HG02970 (cell line): ENCODE data around the gene SMCO1.
"Not testable (repeated sequence)": the region's sequence is repeated elsewhere in the genome, so short reads cannot be mapped to it uniquely, and the experiment has no call there.

Experiments
- ATAC-seq: cut with Tn5 transposase; IDR thresholded peaks from one replicate; pipeline ENCODE4 v1.9.1; 2021; ENCODE audit warnings: mild to moderate bottlenecking, moderate library complexity, moderate number of reproducible peaks; ENCODE audit not compliant: unreplicated experiment, low FRiP score

The SMCO1 gene

DNA sequence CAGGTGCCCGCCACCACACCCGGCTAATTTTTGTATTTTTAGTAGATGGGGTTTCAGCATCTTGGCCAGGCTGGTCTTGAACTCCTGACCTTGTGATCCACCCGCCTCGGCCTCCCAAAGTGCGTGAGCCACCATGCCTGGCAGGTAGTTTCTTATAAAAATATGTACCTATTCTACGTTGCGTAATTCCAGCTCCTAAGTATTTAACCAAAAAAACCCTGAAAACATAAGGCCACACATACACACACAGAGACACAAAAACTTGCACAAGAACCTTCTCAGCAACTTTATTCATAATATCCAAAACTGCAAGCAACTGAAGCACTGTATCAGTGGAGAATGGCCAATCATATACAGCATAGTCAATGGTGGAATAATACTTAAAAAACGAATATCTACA, 16.8 kb downstream of the SMCO1 start:
- ATAC-seq, result no peak

DNA sequence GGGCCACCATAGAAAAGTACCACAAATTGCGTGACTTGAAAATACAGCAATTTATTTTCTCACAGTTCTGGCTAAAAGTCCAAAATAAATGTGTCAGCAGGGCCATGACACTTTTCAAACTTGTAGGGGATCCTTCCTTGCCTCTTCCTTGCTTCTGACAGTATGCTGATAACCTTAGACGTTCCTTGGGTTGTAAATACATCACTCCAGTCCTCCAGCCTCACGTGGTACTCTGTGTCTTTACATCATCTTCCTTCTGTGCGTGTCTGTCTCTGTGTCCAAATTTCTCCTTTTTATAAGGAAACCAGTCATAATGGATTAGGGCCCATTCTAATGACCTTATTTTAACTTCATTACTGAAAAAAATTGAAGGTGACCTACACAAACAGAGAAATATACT, 19.0 kb downstream of the SMCO1 start:
- no peak for ATAC-seq

DNA sequence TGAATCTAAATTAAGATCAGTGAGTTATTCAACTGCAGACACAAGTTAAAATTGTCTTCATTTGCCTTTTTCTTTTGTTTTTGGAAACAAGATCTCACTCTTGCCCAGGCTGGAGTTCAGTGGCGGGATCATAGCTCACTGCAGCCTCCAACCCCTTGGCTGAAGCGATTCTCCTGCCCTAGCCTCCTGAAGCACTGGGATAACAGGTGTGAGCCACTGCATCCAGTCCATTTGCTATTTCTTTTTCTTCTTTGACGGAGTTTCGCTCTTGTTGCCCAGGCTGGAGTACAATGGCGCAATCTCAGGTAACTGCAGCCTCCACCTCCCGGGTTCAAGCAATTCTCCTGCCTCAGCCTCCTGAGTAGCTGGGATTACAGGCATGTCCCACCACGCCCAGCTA, 21.9 kb downstream of the SMCO1 start:
- no peak for ATAC-seq

DNA sequence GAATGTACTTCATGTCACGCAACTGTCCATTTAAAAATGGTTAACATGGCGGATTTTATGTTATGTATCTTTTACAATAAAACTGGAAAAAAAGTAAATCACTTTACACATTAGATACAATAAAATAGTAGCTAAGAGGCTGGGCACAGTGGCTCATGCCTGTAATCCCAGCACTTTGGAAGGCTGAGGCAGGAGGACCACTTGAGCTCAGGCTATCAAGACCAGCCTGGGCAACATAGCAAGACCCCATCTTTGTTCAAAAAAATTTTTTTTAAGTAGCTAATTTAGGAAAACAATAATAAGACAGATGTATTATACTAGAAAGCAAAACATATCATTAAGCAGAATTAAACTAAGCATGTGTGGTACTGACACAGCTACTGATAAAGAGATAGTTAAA, 23.1 kb downstream of the SMCO1 start:
- ATAC-seq, result no peak

DNA sequence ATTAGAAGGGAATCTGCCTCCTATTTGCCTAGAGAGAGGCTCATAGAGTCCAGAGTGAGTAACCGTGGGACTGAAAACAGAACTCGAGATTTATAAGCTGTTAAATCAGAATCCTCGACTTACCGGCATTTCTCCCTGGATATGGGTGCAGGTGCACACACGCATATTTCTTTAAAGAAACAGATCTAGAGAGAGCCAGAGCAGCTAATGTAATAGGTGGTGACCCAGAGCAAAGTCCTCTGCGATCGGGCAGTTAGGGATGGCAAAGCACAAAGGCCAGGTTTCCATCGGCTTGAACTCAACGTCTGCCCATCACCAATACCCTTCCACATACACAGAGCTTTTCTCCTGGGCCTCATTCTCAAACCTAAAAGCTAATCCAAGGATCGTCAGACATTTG, 25.4 kb downstream of the SMCO1 start:
- no peak for ATAC-seq

DNA sequence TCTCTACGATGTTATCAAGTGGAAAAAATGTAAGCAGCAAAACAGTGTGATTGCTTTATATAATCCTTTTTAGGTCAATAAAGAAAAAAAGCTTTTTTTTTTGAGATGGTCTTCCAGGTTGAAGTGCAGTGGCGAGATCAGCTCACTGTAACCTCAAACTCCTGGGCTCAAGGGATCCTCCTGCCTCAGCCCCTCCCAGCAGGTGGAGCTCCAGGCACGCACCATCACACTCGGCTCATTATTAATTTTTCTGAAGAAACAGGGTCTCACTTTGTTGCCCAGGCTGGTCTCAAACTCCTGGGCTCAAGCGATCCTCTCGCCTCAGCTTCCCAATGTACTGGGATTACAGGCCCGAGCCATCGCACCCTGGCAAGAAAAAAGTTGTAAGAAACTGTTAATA, 28.9 kb downstream of the SMCO1 start:
- ATAC-seq, result no peak

DNA sequence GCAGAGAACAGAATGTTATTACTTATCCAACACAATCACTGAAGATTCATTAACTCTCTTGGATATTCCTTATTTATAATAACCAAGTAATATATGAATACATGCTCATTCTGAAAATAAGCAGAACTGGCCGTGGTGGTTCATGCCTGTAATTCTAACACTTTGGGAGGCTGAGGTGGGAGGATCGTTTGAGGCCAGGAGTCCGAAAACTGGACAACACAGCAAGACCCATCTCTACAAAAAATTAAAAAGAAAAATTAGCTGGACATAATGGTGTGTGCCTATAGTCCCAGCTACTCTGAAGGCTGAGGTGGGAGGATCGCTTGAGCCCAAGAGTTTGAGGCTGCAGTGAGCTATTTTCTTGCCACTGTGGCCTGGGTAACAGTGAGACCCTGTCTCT, 37.5 kb downstream of the SMCO1 start:
- ATAC-seq, result no peak

DNA sequence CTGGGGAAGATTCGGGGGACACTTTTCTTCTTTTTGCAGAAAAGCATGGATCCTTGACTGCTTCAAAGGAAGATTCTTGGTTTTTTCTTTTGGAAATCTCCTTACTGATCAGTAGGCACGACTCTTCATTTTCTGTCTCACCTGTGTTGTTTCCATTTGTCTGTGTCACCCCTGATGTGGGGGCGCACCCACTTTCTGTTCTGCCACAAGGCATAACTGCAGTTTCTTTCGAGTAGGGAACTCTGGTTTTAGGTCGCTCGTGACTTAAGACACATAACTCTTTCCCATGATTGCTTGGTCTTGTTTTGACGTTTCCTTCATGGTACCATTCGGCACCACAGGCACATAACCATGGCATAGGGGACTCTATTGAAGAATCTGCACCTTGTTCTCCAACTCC, 42.9 kb downstream of the SMCO1 start:
- ATAC-seq, result no peak

DNA sequence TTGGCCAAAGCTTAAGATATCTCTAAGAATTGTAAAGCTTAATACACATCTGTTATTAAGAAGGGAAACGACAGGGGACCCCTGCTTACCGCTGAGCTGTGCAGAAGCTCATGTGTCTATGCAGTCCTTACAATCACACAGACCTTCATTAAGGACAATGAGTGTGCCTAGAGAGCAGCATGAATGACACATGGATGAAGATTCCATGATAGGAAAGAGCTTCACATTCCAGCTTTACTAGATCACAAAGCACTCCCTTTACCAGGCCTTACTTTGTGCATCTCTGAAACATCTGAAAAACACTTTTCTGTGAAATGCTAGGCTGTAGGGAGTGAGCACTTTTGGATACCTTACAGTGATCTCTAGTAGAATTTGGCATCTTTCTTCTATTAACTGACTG, 43.6 kb downstream of the SMCO1 start:
- ATAC-seq, result no peak

DNA sequence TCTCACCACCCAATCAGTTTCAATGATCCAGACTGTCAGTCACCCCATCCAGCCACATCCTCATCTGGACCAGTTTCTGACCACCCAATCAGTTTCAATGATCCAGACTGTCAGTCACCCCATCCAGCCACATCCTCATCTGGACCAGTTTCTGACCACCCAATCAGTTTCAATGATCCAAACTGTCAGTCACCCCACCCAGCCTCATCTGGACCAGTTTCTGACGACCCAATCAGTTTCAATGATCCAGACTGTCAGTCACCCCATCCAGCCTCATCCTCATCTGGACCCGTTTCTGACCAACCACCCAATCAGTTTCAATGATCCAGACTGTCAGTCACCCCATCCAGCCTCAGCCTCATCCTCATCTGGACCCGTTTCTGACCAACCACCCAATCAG, 45.0 kb downstream of the SMCO1 start:
- not testable (repeated sequence) for ATAC-seq

DNA sequence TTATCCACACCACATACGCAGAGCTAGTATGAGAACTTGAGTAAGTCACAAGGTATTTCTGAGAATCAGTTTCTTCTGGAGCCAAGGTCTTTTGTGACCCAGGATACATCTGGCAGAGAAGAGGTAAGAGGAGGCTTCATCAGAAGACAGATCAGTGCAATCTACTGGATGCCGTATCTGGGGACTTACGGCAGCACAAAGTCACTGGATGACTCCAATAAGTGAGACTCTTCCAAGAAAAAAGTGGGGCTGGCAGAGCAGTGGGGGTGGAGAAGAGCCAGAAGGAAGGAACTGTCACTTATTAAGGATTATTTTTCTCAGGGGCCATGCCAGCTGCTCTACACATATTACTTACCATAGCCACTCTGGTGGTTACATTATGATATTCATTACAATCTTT, 51.3 kb downstream of the SMCO1 start:
- ATAC-seq, result no peak

DNA sequence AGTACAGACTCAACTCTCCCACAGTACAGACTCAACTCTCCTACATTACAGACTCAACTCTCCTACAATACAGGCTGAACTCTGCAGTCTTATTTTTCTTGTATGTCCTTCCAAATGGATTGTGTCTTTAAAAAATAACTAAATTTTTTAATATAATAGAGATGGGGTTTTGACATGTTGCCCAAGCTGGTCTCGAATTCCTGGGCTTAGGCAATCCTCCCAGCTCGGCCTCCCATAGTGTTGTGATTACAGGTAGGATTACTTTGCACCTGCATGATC, 51.7 kb downstream of the SMCO1 start:
- no peak for ATAC-seq

DNA sequence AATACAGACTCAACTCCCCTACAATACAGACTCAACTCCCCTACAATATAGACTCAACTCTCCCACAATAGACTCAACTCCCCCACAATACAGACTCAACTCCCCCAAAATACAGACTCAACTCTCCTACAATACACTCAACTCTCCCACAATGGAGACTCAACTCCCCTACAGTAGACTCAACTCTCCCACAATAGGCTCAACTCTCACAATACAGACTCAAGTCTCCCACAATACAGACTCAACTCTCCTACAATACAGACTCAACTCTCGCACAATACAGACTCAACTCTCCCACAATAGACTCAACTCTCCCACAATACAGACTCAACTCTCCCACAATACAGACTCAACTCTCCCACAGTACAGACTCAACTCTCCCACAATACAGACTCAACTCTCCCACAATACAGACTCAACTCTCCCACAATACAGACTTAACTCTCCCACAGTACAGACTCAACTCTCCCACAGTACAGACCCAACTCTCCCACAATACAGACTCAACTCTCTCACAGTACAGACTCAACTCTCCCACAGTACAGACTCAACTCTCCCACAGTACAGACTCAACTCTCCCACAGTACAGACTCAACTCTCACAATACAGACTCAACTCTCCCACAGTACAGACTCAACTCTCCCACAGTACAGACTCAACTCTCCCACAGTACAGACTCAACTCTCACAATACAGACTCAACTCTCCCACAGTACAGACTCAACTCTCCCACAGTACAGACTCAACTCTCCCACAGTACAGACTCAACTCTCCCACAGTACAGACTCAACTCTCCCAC, 52.3 kb downstream of the SMCO1 start:
- not testable (repeated sequence) for ATAC-seq

DNA sequence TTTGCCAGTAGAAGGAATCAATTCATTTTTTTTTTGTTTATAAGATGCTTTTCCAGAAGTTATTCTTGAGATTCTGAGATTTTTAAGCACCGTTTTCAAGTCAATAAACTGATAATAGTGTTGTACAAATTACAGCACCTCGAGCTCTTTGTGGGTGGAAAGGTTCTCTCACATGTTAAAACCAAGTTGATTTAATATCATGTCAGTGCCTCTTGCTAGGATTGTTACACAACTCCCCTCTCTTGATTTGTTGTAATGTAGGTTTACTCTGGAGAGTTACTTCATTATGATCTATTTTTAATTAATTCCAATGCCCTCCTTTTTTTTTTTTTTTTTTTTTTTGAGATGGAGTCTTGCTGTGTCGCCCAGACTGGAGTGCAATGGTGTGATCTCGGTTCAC, 57.1 kb downstream of the SMCO1 start:
- ATAC-seq, result no peak

DNA sequence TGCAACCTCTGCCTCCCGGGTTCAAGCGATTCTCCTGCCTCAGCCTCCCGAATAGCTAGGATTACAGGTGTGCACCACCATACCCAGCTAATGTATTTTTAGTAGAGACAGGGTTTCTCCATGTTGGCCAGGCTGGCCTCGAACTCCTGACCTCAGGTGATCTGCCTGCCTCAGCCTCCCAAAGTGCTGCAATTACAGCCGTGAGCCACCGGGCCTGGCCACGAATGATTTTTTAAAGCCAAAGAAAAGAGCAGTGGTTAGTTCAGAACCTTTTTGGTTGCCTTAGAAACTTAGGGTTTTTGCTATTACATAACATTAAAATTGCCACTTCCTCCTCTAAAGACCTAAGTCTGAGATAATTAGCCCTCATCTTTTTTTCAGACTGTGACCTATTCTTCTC, 57.7 kb downstream of the SMCO1 start:
- ATAC-seq, result not testable (repeated sequence)
